OCI-LY7 (cell line): ENCODE results near the gene UAP1L1. TPM values are rescaled to one million over a fixed set of nuclear protein-coding genes. Genes with fewer than 3 reads are reported as not detected.

ENCODE experiments used
- BruUV-seq: library from RNA; stranded (reverse); fragments of 400-500 nt; replicated peaks from 2 replicates; lab custom pipeline; 2021; lab: Mats Ljungman, UMichigan
- CTCF ChIA-PET: fragments of 300-600 bp; sonication (Branson Sonifier 250); formaldehyde crosslinking; loops from one replicate; lab custom pipeline; 2022; ENCODE audit warnings: antibody characterized with exemption; ENCODE audit not compliant: unreplicated experiment; lab: Charles Lee
- POLR2A ChIA-PET: fragments of 300-600 bp; sonication (Branson Sonifier 250); formaldehyde crosslinking; loops from one replicate; lab custom pipeline; 2022; ENCODE audit warnings: antibody characterized with exemption; lab: Charles Lee
- DNase-seq: peaks from one replicate; pipeline ENCODE4 v3.0.0-alpha.2; 2015; ENCODE audit warnings: low spot score
- H2AFZ ChIP-seq: fragments of 200-600 bp; sonication (generic), shearing (Covaris generic); 2 replicates; pipeline ENCODE4 v1.6.1; 2014; ENCODE audit warnings: mild to moderate bottlenecking, antibody characterized with exemption, low read length, moderate library complexity
- H3K27ac ChIP-seq: fragments of 200-600 bp; sonication (generic); 2 replicates; pipeline ENCODE4 v1.5.1; 2014; ENCODE audit warnings: mixed run types, low read depth, mild to moderate bottlenecking, moderate library complexity, low read length, inconsistent platforms; ENCODE audit not compliant: poor library complexity, severe bottlenecking
- H3K36me3 ChIP-seq: fragments of 200-600 bp; sonication (generic); 2 replicates; pipeline ENCODE4 v1.6.1; 2014; ENCODE audit warnings: mild to moderate bottlenecking, antibody characterized with exemption, low read length, moderate library complexity, mixed read lengths; ENCODE audit not compliant: insufficient read depth
- H3K4me1 ChIP-seq: fragments of 200-600 bp; sonication (generic); 2 replicates; pipeline ENCODE4 v1.5.1; 2014; ENCODE audit warnings: mild to moderate bottlenecking, low read length; ENCODE audit not compliant: insufficient read depth, poor library complexity, severe bottlenecking
- H3K4me2 ChIP-seq: fragments of 200-600 bp; sonication (generic); 2 replicates; pipeline ENCODE4 v1.6.1; 2014; ENCODE audit warnings: mild to moderate bottlenecking, low read length
- H3K4me3 ChIP-seq: fragments of 200-600 bp; sonication (generic); 2 replicates; pipeline ENCODE4 v1.5.1; 2014; ENCODE audit warnings: mild to moderate bottlenecking, low read depth, low read length; ENCODE audit not compliant: poor library complexity, severe bottlenecking
- H3K79me2 ChIP-seq: fragments of 200-600 bp; sonication (generic); 2 replicates; pipeline ENCODE4 v1.6.1; 2016; ENCODE audit warnings: low read depth, mild to moderate bottlenecking, low read length, moderate library complexity, mixed read lengths; ENCODE audit not compliant: insufficient read depth
- H3K9me2 ChIP-seq: fragments of 200-600 bp; sonication (generic); 2 replicates; pipeline ENCODE4 v1.6.1; 2016; ENCODE audit warnings: mild to moderate bottlenecking, low read length, mixed read lengths; ENCODE audit not compliant: insufficient read depth
- H3K9me3 ChIP-seq: fragments of 200-600 bp; sonication (generic); 2 replicates; pipeline ENCODE4 v1.6.1; 2014; ENCODE audit warnings: mild to moderate bottlenecking, mixed run types, low read length, mixed read lengths
- H4K20me1 ChIP-seq: fragments of 200-600 bp; sonication (generic); 2 replicates; pipeline ENCODE4 v1.6.1; 2014; ENCODE audit warnings: mild to moderate bottlenecking, antibody characterized with exemption, low read length, moderate library complexity, mixed read lengths; ENCODE audit not compliant: insufficient read depth
- CTCF ChIP-seq: fragments of 200-600 bp; sonication (generic); conservative IDR thresholded peaks from 2 replicates; pipeline ENCODE4 v1.5.1; 2014; ENCODE audit warnings: mild to moderate bottlenecking, antibody characterized with exemption, low read length, moderate library complexity, mixed read lengths
- EZH2phosphoT487 ChIP-seq: fragments of 200-600 bp; sonication (generic); IDR thresholded peaks from 2 replicates; pipeline ENCODE4 v1.6.1; 2018; ENCODE audit warnings: low read depth, borderline replicate concordance, mild to moderate bottlenecking, mixed run types, antibody characterized with exemption, low read length, moderate library complexity, mixed read lengths
- intact Hi-C: fragments of 100-400 bp; cut with micrococcal nuclease; formaldehyde crosslinking; loops from one replicate; pipeline ENCODE4 v1.10.0; 2022; ENCODE audit not compliant: unreplicated experiment
- total RNA-seq, 2 experiments: library from RNA; depleted of rRNA in 1 of 2; stranded (reverse); fragments of >200 nt in 1 of 2; shearing (Covaris generic) in 1 of 2; gene quantifications; 2 replicates each; pipeline ENCODE4 v1.2.3, GENCODE V29; 2014 to 2022

UAP1L1 gene
- total RNA-seq, 2 experiments from 2014 or later, result 5.7 to 16.7 TPM

GRCh38 chr9:137079401-137079787, 2.1 kb downstream of the UAP1L1 start:
- ChIA-PET POLR2A (no interaction called here), CTCF (no interaction called here)
- Histone ChIP-seq H3K9me2 (no peaks in the 10 kb centered on the region), H3K4me1 (peaks cover 18% of the 10 kb centered on the region), H3K4me2 (no peak overlapping the region), H4K20me1 (no peaks in the 10 kb centered on the region), H3K27ac (no peak overlapping the region), H3K4me3 (no peak overlapping the region), H2AFZ (no peak overlapping the region), H3K36me3 (no peaks in the 10 kb centered on the region), H3K9me3 (no peaks in the 10 kb centered on the region), H3K79me2 (no peaks in the 10 kb centered on the region)
- TF ChIP-seq CTCF, result no peak
- no peak for TF ChIP-seq EZH2phosphoT487
- intact Hi-C loops, result no loop called here
- BruUV-seq, result no TSS peak
- DNase-seq, result no peak

- peaks cover 19% of the 10 kb centered on the region for H3K4me1 ChIP-seq
Measured at GRCh38 chr9:137080260-137081122, 3.2 kb downstream of the UAP1L1 start.

GRCh38 chr9:137082222-137082924, 5.1 kb downstream of the UAP1L1 start:
- Histone ChIP-seq H3K9me3 (no peaks in the 10 kb centered on the region), H3K9me2 (no peaks in the 10 kb centered on the region), H3K79me2 (no peaks in the 10 kb centered on the region; the same call in 1 of the 2 replicates), H3K4me1 (peaks cover 17% of the 10 kb centered on the region), H3K4me3 (no peak overlapping the region), H3K27ac (no peak overlapping the region), H3K36me3 (no peaks in the 10 kb centered on the region), H4K20me1 (no peaks in the 10 kb centered on the region), H3K4me2 (no peak overlapping the region), H2AFZ (no peak overlapping the region)
- POLR2A ChIA-PET, result no interaction called here
- BruUV-seq, result no TSS peak
- TF ChIP-seq CTCF, result no peak
- TF ChIP-seq EZH2phosphoT487, result no peak
- DNase-seq, result no peak
- intact Hi-C loops, result no loop called here
- CTCF ChIA-PET, result interaction anchor here (0.6 kb wide), 1 partner anchor 143 kb away, joined by 3 read pairs; the partner anchor contains the start of gene CYSRT1

More at GRCh38 chr9:137080260-137081122, 3.2 kb downstream of the UAP1L1 start:
- no TSS peak for BruUV-seq
- CTCF ChIA-PET, result no interaction called here
- H3K9me2 ChIP-seq, result no peaks in the 10 kb centered on the region
- no peaks in the 10 kb centered on the region for H4K20me1 ChIP-seq
- no peak overlapping the region for H3K4me2 ChIP-seq
- H3K36me3 ChIP-seq, result no peaks in the 10 kb centered on the region
- H3K79me2 ChIP-seq, result no peaks in the 10 kb centered on the region
- H2AFZ ChIP-seq, result no peak overlapping the region
- no peak for DNase-seq
- H3K4me3 ChIP-seq, result no peak overlapping the region
- H3K27ac ChIP-seq, result no peak overlapping the region
- no peak for TF ChIP-seq EZH2phosphoT487
- intact Hi-C loops, result no loop called here
- POLR2A ChIA-PET, result no interaction called here
- no peaks in the 10 kb centered on the region for H3K9me3 ChIP-seq
